Activated naive CD8-positive, alpha-beta T cell treated with anti-CD3 and anti-CD28 coated beads, Interleukin-2, amount 50 U/mL, for 16 hours (primary cell): ENCODE measurements around the gene SQOR.

Experiments used
- DNase-seq: peaks from one replicate; pipeline ENCODE4 v3.0.0-alpha.2; 2020; ENCODE audit warnings: low read depth, low spot score

SQOR gene

GRCh38 chr15:45634432-45635190 lies at the start of gene SQOR:
SQOR (plus strand) TSS chr15:45635029; CDS start chr15:45658924, 23,895 bp downstream.
- peak; percentile 23 for DNase-seq

GRCh38 chr15:45585069-45585791 lies 49.6 kb upstream of the SQOR start:
- DNase-seq, result no peak

- no peak for DNase-seq
These were observed 48.7 kb upstream of the SQOR start for GRCh38 chr15:45586125-45586524.

GRCh38 chr15:45586601-45587094 lies 48.2 kb upstream of the SQOR start:
- DNase-seq, result no peak

- peak; percentile 71 for DNase-seq
These were observed 47.5 kb upstream of the SQOR start, which contains the start of gene BLOC1S6 for GRCh38 chr15:45587095-45587862. BLOC1S6 (plus strand) TSS chr15:45587379; CDS start chr15:45587444, 65 bp downstream.

GRCh38 chr15:45587863-45588170 lies 47.0 kb upstream of the SQOR start:
- DNase-seq, result no peak

GRCh38 chr15:45588219-45588875 lies 46.5 kb upstream of the SQOR start:
- DNase-seq, result no peak

GRCh38 chr15:45589256-45589655 lies 45.6 kb upstream of the SQOR start:
- DNase-seq, result no peak

GRCh38 chr15:45594319-45594718 lies 40.5 kb upstream of the SQOR start:
- no peak for DNase-seq

- DNase-seq, result no peak
These were observed 39.8 kb upstream of the SQOR start for GRCh38 chr15:45594835-45595530.

GRCh38 chr15:45603881-45604280 lies 30.9 kb upstream of the SQOR start:
- DNase-seq, result no peak

- DNase-seq, result no peak
These were observed 30.5 kb upstream of the SQOR start for GRCh38 chr15:45604326-45604725.

- no peak for DNase-seq
These were observed 28.4 kb upstream of the SQOR start for GRCh38 chr15:45606413-45606812.

- DNase-seq, result no peak
These were observed 28.0 kb upstream of the SQOR start for GRCh38 chr15:45606841-45607240.

GRCh38 chr15:45611305-45611704 lies 23.5 kb upstream of the SQOR start:
- DNase-seq, result no peak

- DNase-seq, result no peak
These were observed 21.9 kb upstream of the SQOR start for GRCh38 chr15:45612790-45613415.

- DNase-seq, result no peak
These were observed 17.9 kb upstream of the SQOR start for GRCh38 chr15:45616901-45617323.

- no peak for DNase-seq
These were observed 16.0 kb upstream of the SQOR start for GRCh38 chr15:45618813-45619212.

- no peak for DNase-seq
These were observed 6.7 kb upstream of the SQOR start for GRCh38 chr15:45628136-45628535.

GRCh38 chr15:45630917-45631691 lies 3.7 kb upstream of the SQOR start:
- no peak for DNase-seq
